IMR-90 (cell line): ENCODE results near the gene SLC13A5. TPM values are rescaled to one million over a fixed set of nuclear protein-coding genes. Genes with fewer than 3 reads are reported as not detected.

Source experiments
- ATAC-seq: fragments of 200-7000 bp; cut with Tn5 transposase; 2 replicates; pipeline ENCODE4 v1.9.1; 2020; ENCODE audit warnings: low read depth, mild to moderate bottlenecking, moderate library complexity
- BruUV-seq: library from RNA; stranded (reverse); fragments of 400-500 nt; replicated peaks from 2 replicates; lab custom pipeline; 2021; lab: Mats Ljungman, UMichigan
- CTCF ChIA-PET: fragments of 300-600 bp; formaldehyde crosslinking; extraction: SDS; loops from one replicate; lab custom pipeline; 2021; ENCODE audit warnings: antibody characterized with exemption; lab: Yijun Ruan, JAX
- POLR2A ChIA-PET: fragments of 300-600 bp; sonication (Branson Sonifier 250); formaldehyde crosslinking; loops from one replicate; lab custom pipeline; 2022; ENCODE audit warnings: antibody characterized with exemption; ENCODE audit not compliant: unreplicated experiment; lab: Charles Lee
- DNase-seq: peaks from one replicate; pipeline ENCODE4 v3.0.0; 2013
- H2AFZ ChIP-seq: replicated peaks from 2 replicates; pipeline ENCODE3; 2013; ENCODE audit warnings: low read length, mild to moderate bottlenecking; ENCODE audit not compliant: poor library complexity
- H2AK5ac ChIP-seq: 2 replicates; pipeline ENCODE4 v1.6.1; 2013; ENCODE audit warnings: low read depth, low read length, inconsistent platforms
- H2AK9ac ChIP-seq: replicated peaks from 2 replicates; pipeline ENCODE3; 2013; ENCODE audit warnings: mild to moderate bottlenecking, low read depth, low read length, moderate library complexity; ENCODE audit not compliant: poor library complexity
- H2BK120ac ChIP-seq: 2 replicates; pipeline ENCODE4 v1.6.1; 2013; ENCODE audit warnings: low read depth, low read length, inconsistent platforms
- H2BK15ac ChIP-seq: 3 replicates; pipeline ENCODE4 v1.6.1; 2013; ENCODE audit warnings: low read depth, low read length, inconsistent platforms
- H2BK20ac ChIP-seq: 2 replicates; pipeline ENCODE4 v1.6.1; 2013; ENCODE audit warnings: low read depth, mild to moderate bottlenecking, inconsistent platforms, low read length, moderate library complexity
- H2BK5ac ChIP-seq: 2 replicates; pipeline ENCODE4 v1.6.1; 2013; ENCODE audit warnings: mild to moderate bottlenecking, low read depth, low read length, inconsistent platforms; ENCODE audit not compliant: poor library complexity, severe bottlenecking
- H3K14ac ChIP-seq: replicated peaks from 2 replicates; pipeline ENCODE4 v1.6.1; 2013; ENCODE audit warnings: low read depth, low read length, inconsistent platforms
- H3K18ac ChIP-seq: 2 replicates; pipeline ENCODE4 v1.6.1; 2013; ENCODE audit warnings: low read depth, low read length, control low read depth
- H3K23ac ChIP-seq: 2 replicates; pipeline ENCODE4 v1.6.1; 2013; ENCODE audit warnings: low read depth, low read length, inconsistent platforms
- H3K27ac ChIP-seq: 2 replicates; pipeline ENCODE4 v1.5.1; 2013; ENCODE audit warnings: mild to moderate bottlenecking, control low read depth, low read length; ENCODE audit not compliant: insufficient read depth
- H3K27me3 ChIP-seq: 2 replicates; pipeline ENCODE4 v1.6.1; 2013; ENCODE audit warnings: low read length; ENCODE audit not compliant: control insufficient read depth, insufficient read depth
- H3K36me3 ChIP-seq: 2 replicates; pipeline ENCODE4 v1.6.1; 2013; ENCODE audit warnings: low read length, mixed read lengths; ENCODE audit not compliant: control insufficient read depth, insufficient read depth
- H3K4ac ChIP-seq: 2 replicates; pipeline ENCODE4 v1.6.1; 2013; ENCODE audit warnings: low read depth, low read length, inconsistent platforms
- H3K4me1 ChIP-seq: 2 replicates; pipeline ENCODE4 v1.6.1; 2013; ENCODE audit warnings: low read length, mixed read lengths; ENCODE audit not compliant: control insufficient read depth, insufficient read depth
- H3K4me2 ChIP-seq: 2 replicates; pipeline ENCODE4 v1.6.1; 2013; ENCODE audit warnings: low read depth, mild to moderate bottlenecking, control low read depth, low read length, moderate library complexity
- H3K4me3 ChIP-seq: 2 replicates; pipeline ENCODE4 v1.5.1; 2013; ENCODE audit warnings: low read depth, mild to moderate bottlenecking, control low read depth, low read length, moderate library complexity; ENCODE audit not compliant: insufficient read depth
- H3K56ac ChIP-seq: 2 replicates; pipeline ENCODE4 v1.6.1; 2013; ENCODE audit warnings: low read length, inconsistent platforms; ENCODE audit not compliant: insufficient read depth; ENCODE audit errors: extremely low read depth
- H3K79me1 ChIP-seq, 2 experiments: 2 replicates each; pipeline ENCODE4 v1.6.1; 2013; ENCODE audit warnings: low read length in 2 of 2, inconsistent platforms in 1 of 2, low read depth in 1 of 2
- H3K9ac ChIP-seq: 2 replicates; pipeline ENCODE4 v1.6.1; 2013; ENCODE audit warnings: low read depth, low read length, control low read depth
- H3K9me1 ChIP-seq: 2 replicates; pipeline ENCODE4 v1.6.1; 2013; ENCODE audit warnings: low read length, inconsistent platforms; ENCODE audit not compliant: insufficient read depth
- H3K9me3 ChIP-seq: 2 replicates; pipeline ENCODE4 v1.6.1; 2013; ENCODE audit warnings: low read length; ENCODE audit not compliant: control insufficient read depth, insufficient read depth
- H4K20me1 ChIP-seq: 2 replicates; pipeline ENCODE4 v1.6.1; 2013; ENCODE audit warnings: low read length, inconsistent platforms; ENCODE audit not compliant: insufficient read depth
- H4K5ac ChIP-seq: 2 replicates; pipeline ENCODE4 v1.6.1; 2013; ENCODE audit warnings: mild to moderate bottlenecking, low read depth, low read length, control low read depth
- H4K8ac ChIP-seq, 2 experiments: 2 replicates each; pipeline ENCODE4 v1.6.1; 2013; ENCODE audit warnings: low read depth in 2 of 2, low read length in 2 of 2, control low read depth in 1 of 2, inconsistent platforms in 1 of 2
- H4K91ac ChIP-seq: 2 replicates; pipeline ENCODE4 v1.6.1; 2013; ENCODE audit warnings: low read depth, low read length, inconsistent platforms; ENCODE audit not compliant: insufficient read depth
- BHLHE40 ChIP-seq: fragments of 150-350 bp; IDR thresholded peaks from 2 replicates; pipeline ENCODE4 v1.6.1; 2016; ENCODE audit warnings: mild to moderate bottlenecking, low read depth, low read length
- MAFK ChIP-seq: IDR thresholded peaks from 2 replicates; pipeline ENCODE4 v1.6.1; 2012; ENCODE audit warnings: low read depth, low read length, improper control_type of control experiment
- MAZ ChIP-seq: IDR thresholded peaks from 2 replicates; pipeline ENCODE4 v1.6.1; 2012; ENCODE audit warnings: low read depth, mild to moderate bottlenecking, low read length, improper control_type of control experiment, moderate library complexity, borderline replicate concordance
- MXI1 ChIP-seq: IDR thresholded peaks from 2 replicates; pipeline ENCODE4 v1.6.1; 2012; ENCODE audit warnings: low read depth, mild to moderate bottlenecking, low read length, moderate library complexity, borderline replicate concordance
- POLR2A ChIP-seq: IDR thresholded peaks from 2 replicates; pipeline ENCODE4 v1.6.1; 2012; ENCODE audit warnings: mild to moderate bottlenecking, low read depth, low read length
- RAD21 ChIP-seq: IDR thresholded peaks from 2 replicates; pipeline ENCODE4 v1.6.1; 2012; ENCODE audit warnings: low read length, improper control_type of control experiment
- USF2 ChIP-seq: fragments of 150-350 bp; IDR thresholded peaks from 2 replicates; pipeline ENCODE4 v1.6.1; 2017; ENCODE audit warnings: mild to moderate bottlenecking, antibody characterized with exemption, low read length, low read depth
- WGBS, 2 experiments: methylation state at CpG; one replicate each; pipeline versions ENCODE4 v1.1.5 to v1.1.7; 2013; ENCODE audit warnings: missing lambda C conversion rate in 2 of 2; ENCODE audit not compliant: insufficient read length in 1 of 2; ENCODE audit errors: extremely low coverage in 2 of 2; 5-methylcytosine and 5-hydroxymethylcytosine counted together
- dilution Hi-C: fragments of 300-500 bp; cut with HindIII; formaldehyde crosslinking; loops from one replicate; pipeline ENCODE4 v1.14.3; 2018; ENCODE audit warnings: low sequenced_read_pairs; ENCODE audit not compliant: unreplicated experiment
- in situ Hi-C: fragments of 300-500 bp; cut with MboI; formaldehyde crosslinking; loops from 3 replicates; pipeline ENCODE4 v1.14.3; 2019; ENCODE audit warnings: low sequenced_read_pairs, inconsistent platforms, mixed read lengths
- intact Hi-C: fragments of 100-400 bp; cut with micrococcal nuclease; formaldehyde crosslinking; loops from 2 replicates; pipeline ENCODE4 v1.10.0; 2022
- polyA plus RNA-seq, 3 experiments: library from polyadenylated mRNA; depleted of rRNA; stranded (reverse); fragments of >200 nt; gene quantifications; 2 replicates each; pipeline ENCODE4 v1.2.3, GENCODE V29; 2012; ENCODE audit warnings: low replicate concordance in 1 of 3
- total RNA-seq: library from RNA; depleted of rRNA; stranded (reverse); fragments of >200 nt; gene quantifications from 2 replicates; pipeline ENCODE4 v1.2.3, GENCODE V29; 2012

Gene SLC13A5
- total and polyA plus RNA-seq, 2 of the 4 experiments (the other 2 are of a cell fraction) = not detected

GRCh38 chr17:6695565-6695964, 17.6 kb downstream of the SLC13A5 start:
- Histone ChIP-seq H2BK5ac (no peak overlapping the region), H4K8ac (no peak overlapping the region), H3K18ac (no peak overlapping the region), H2AFZ (no peak overlapping the region), H3K36me3 (no peaks in the 10 kb centered on the region), H3K9me3 (no peaks in the 10 kb centered on the region), H3K4me1 (no peaks in the 10 kb centered on the region), H4K91ac (no peak overlapping the region), H3K4me3 (no peak overlapping the region), H3K9ac (no peak overlapping the region), H2BK120ac (no peak overlapping the region), H2AK9ac (no peak overlapping the region), H2AK5ac (no peak overlapping the region), H2BK20ac (no peak overlapping the region), H4K5ac (no peak overlapping the region), H3K4ac (no peak overlapping the region), H3K79me1 (no peaks in the 10 kb centered on the region), H3K23ac (no peak overlapping the region), H3K4me2 (no peak overlapping the region), H3K56ac (no peak overlapping the region), H3K14ac (no peak overlapping the region), H2BK15ac (no peak overlapping the region), H3K27ac (no peak overlapping the region), H4K20me1 (no peaks in the 10 kb centered on the region), H3K27me3 (peaks cover 12% of the 10 kb centered on the region), H3K9me1 (no peaks in the 10 kb centered on the region)
- in situ Hi-C loops = no loop called here
- intact Hi-C loops = no loop called here
- no peak for DNase-seq
- ATAC-seq = no peak
- no TSS peak for BruUV-seq
- CTCF ChIA-PET = no interaction called here
- POLR2A ChIA-PET = no interaction called here
- TF ChIP-seq BHLHE40 (no peak), POLR2A (no peak), MAZ (no peak), MAFK (no peak), RAD21 (no peak), USF2 (no peak), MXI1 (no peak)
- 65% methylated on average over 5 of the region's 13 CpGs; no CpG with 5 or more reads in 1 of the 2 experiments for WGBS, 2 experiments
- dilution Hi-C loops = no loop called here
